Endometrium (tissue), 2 donors: Measurements from ENCODE around the gene DCC.

Experiments used
- FAIRE-seq: peaks from 2 replicates; lab custom pipeline; 2012; peaks lifted over from hg19 to GRCh38; lab: Jason Lieb, UNC
- donor health status: control.
- donor health status: control.

Gene DCC, protein sequence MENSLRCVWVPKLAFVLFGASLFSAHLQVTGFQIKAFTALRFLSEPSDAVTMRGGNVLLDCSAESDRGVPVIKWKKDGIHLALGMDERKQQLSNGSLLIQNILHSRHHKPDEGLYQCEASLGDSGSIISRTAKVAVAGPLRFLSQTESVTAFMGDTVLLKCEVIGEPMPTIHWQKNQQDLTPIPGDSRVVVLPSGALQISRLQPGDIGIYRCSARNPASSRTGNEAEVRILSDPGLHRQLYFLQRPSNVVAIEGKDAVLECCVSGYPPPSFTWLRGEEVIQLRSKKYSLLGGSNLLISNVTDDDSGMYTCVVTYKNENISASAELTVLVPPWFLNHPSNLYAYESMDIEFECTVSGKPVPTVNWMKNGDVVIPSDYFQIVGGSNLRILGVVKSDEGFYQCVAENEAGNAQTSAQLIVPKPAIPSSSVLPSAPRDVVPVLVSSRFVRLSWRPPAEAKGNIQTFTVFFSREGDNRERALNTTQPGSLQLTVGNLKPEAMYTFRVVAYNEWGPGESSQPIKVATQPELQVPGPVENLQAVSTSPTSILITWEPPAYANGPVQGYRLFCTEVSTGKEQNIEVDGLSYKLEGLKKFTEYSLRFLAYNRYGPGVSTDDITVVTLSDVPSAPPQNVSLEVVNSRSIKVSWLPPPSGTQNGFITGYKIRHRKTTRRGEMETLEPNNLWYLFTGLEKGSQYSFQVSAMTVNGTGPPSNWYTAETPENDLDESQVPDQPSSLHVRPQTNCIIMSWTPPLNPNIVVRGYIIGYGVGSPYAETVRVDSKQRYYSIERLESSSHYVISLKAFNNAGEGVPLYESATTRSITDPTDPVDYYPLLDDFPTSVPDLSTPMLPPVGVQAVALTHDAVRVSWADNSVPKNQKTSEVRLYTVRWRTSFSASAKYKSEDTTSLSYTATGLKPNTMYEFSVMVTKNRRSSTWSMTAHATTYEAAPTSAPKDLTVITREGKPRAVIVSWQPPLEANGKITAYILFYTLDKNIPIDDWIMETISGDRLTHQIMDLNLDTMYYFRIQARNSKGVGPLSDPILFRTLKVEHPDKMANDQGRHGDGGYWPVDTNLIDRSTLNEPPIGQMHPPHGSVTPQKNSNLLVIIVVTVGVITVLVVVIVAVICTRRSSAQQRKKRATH (N-terminal part only)

DNA sequence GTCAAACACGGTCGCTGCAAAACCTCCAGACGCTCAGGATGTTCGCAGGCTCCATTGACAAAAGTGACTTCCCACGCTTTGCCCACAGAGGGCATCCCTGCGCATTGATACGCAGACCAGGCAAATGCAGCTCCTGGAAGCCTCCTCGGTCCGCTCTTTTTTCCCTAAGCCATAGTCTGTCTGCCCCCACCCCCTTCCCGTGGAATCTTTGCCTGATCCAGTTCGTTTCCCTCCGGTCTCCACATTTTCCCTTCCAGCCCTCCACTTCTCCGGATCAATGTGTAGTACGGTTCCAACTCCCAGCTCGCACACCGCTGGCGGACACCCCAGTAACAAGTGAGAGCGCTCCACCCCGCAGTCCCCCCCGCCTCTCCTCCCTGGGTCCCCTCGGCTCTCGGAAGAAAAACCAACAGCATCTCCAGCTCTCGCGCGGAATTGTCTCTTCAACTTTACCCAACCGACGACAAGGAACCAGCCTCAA lies at the start of gene DCC:
Gene DCC (plus strand): TSS at position 307 of the 481 bp plus-strand sequence. CDS start 591 bp downstream, outside the sequence.
- FAIRE-seq: no peak

DNA sequence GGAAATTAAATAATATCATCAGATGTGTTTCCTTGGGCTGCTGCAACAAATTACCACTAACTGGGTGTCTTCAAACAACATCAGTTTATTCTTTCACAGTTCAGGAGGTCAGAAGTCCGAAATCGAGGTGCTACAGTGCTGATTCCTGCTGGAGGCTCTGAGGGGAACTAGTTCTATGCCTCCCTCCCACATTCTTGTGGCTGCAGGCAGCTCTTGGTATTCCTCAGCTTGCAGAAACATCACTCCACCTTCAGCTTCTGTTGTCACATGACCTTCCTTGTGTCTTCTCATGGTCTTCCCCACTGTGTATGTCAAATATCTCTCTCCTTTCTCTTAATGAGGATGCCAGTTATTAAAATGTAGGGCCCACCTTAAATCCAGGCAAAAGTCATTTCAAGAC lies 29.3 kb upstream of the DCC start:
- no peak for FAIRE-seq

DNA sequence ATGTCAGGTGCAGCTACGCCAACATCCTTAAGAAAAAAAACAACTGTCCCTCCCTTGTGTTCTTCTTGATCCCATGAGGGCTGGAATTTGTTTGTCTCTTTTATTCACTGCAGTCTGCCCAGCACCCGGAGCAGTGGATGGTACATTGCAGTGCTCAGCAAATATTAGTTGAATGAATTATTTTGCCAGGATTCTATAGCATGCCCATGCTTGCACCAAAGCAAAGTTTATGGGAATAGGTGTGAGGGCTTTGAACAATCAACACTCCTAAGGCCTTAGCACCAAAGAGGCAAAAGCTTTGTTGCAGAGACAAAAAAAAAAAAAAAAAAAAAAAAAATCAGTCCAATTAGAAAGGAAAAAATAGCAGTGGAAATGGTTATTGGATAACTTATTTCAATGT lies 28.7 kb upstream of the DCC start:
- FAIRE-seq: no peak

DNA sequence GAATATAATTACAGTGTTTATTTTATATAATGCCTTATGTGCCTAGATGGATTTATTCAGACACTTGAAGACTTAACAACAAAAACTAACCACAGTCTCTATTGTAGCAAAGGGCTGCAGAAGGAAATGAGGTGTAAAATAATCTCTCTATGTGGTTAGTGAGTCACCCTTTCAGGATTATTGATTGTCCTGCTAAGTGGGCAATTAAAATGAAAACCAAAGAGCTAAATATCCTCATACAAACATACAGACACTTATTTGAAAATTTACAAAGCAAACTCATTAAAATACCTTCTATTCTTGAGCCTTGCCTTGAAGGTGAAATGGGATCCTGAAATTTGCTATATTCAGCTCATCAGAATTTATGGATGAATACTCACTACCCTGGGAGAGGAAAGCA lies 27.7 kb upstream of the DCC start:
- FAIRE-seq: no peak

DNA sequence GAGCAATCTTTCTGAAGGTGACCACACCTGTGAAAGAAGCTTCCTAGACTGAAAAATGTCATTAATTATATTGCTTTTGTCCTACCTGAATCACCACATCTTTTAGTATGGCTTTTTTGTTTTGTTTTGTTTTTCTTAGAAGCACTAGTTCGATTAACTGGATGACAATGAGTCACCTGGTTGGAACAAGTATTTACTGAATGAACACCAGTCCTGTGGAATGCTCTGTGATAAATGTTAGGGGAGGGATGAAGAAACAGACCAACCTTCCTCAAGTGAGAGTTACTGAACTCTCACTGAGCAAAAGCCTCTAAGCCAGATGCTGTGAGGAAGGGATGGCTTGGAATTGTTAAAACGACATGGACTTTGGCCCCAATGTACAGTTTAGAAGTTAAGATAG lies 26.8 kb upstream of the DCC start:
- FAIRE-seq: no peak

DNA sequence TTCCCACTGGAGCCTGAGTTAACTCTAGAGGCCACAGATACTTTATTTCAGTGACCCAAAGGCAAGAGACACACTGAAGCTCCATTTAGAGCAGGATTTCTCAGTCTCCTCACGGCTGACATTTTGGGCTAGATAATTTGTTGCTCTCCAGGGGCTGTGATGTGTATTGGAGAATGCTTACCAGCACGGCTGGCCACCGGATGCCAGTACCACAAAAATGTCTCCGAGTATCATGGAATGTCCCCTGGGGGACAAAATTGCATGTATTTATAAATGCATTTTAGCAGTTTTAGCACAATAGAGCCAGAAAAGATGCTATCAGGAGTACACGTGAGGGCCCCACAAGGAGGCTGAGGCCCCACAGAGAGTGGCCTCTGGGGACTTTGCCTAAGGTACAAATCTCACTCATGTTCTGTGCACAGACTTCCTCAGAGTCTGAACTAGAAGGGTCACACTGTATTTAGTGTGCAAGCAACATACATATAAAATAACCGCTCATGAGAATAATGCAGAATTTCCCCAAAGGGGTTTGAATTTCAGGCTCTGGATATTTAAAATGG lies 20.5 kb upstream of the DCC start:
- no peak for FAIRE-seq

DNA sequence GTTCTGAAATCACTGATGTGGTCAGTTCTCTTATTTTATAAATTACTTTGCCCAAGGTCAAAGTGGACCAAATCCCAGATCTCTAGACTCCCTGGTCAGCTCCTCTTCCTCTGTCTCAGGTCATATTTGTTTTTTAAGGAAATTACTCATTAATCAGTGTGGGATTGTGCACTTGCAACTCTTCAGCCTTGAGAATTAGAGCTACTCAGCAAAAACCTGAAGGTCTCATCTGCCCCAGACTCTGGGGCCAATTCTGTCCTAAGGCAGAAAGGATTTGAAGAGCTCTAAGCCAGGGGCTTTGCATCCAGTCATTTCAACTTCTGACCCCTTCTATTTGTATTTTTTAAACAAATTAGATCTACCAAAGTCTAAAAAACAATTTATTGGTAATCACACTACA lies 17.7 kb upstream of the DCC start:
- no peak for FAIRE-seq

DNA sequence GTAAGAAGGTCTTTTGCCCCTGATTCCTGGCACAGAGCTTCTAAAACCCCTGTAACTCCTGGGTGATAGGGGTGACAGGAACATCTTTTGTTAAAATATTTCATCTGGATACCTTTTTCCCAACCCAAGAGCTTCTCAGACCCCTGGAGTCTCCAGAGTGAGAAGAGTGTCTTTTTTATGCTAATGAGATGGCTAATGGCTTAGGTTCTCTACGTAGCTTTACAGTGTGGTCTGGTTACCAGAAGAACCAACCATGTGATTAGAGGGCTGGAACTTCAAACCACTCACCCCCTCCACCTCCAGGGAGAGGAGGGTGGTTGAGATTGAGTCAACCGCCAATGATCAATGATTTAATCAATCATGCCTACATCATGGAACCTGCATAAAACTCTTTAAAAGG lies 16.2 kb upstream of the DCC start:
- no peak for FAIRE-seq

DNA sequence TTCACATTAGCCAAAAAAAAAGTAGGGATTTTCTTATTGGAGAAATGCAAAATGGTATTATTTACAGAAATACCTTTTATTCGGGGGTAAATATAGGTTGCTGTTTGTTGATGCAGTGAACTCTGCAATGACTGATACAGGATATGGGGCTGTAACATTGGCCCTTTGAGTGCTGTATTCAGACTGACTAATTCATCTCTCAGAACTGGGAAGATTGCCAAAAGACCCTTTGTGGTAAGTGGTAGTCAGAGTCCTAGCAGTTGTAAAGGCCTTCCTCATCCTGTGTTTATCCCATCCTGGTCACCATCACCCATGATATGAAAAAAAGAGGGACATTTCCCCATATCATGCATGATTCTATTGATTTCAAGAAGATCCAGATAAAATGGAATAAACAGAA lies 14.0 kb upstream of the DCC start:
- FAIRE-seq: no peak

DNA sequence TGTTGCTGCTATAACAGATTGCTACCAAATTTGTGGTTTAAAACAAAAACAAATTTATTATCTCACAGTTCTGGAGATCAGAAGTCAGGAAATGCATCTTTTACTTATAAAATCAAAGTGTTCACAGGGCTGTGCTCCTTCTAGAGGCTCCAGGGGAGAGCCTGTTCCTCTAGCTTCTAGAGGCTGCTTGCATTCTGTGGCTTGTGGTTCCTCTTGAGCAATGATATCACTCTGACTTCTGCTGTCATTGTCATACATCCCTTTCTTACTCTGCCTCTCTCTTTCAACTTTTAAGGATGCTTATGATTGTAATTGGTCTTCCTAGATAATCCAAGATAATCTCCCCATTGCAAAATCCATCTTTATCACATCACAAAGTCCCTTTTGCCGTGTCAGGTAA lies 6.1 kb upstream of the DCC start:
- FAIRE-seq: no peak

DNA sequence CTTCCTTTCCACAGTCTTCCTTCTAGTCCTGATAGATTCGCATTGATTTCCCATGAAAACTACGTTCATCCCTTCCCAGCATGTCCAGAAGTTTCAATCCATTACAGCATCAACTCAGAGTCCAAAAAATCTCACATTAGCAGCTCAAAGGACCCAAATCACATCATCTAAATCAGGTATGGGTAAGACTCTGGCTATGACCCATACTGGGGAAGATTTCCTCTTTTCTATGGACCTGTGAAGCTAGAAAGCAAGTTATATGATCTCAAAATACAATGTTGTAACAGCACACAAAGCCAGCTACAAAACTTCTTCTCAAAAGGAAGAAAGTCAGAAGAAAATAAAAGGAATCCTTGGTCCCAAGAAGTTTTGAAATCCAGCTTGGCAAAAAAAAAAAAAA lies 5.7 kb upstream of the DCC start:
- no peak for FAIRE-seq

DNA sequence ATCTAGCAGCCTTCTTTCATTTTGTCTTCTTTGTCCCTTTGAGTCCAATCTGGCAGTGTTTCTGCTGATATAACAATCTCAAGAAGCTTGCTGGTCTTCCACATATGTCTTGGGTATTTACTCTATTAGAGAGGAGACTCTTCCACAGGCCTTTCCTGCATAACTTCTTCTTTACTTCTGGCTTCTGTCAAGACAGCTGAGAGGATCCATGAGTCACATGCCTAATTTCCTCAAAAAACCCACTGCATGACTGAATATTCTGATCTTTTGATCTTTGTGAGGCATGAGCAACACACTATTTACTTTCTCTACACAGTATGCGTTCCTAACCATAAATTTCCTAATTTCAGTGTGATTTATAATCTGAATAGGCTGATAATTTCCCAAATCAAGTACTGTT lies 5.1 kb upstream of the DCC start:
- no peak for FAIRE-seq

DNA sequence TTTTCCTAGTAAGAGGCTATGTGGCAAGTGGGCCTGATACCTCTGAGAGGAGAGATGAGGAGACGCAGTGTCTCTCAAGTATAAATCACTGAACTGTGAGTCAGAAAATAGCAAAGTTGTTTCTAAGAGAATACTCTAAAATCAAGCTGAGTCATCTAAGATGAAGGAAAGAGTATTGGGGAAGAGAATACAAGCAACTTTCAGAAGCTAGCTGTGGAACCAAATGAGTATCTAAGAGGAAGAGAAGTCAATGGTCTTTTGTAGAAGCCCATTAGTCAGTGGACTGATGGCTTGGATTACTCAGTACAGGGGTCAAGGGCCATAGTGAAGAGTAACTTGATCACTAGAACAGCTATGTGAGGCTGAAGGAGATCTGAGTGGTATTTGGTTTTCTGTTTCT lies 2.7 kb upstream of the DCC start:
- FAIRE-seq: no peak

DNA sequence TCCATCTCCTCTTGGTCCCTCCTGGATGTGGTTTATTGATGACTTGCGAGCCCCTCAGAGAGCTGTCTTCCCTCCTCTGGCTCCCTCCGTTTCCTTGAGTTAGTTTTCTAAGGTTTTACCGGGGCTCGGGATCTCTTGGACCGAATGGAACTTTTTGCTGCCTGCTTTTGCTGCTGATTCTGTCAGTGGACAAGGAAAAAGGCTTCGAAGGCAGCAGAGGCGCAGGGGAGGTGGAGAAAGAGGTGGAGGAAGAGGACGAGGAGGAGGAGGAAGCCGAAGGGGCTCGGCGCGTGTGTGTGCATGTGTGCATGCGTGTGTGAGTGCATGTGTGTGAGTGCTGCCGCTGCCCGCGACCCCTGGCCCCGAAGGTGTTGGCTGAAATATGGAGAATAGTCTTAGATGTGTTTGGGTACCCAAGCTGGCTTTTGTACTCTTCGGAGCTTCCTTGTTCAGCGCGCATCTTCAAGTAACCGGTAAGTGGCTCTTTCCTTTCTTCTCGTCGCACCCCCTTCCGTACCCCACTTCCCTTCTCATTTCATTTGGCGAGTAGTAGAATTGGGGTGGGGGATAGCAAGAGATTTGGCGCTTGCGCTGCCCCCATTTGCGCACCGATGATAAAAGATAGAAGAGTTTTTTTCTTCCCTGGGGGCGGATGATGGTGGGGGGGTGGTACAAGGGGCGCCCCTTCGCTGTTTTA lies 557 bp downstream of the DCC start:
- no peak for FAIRE-seq

DNA sequence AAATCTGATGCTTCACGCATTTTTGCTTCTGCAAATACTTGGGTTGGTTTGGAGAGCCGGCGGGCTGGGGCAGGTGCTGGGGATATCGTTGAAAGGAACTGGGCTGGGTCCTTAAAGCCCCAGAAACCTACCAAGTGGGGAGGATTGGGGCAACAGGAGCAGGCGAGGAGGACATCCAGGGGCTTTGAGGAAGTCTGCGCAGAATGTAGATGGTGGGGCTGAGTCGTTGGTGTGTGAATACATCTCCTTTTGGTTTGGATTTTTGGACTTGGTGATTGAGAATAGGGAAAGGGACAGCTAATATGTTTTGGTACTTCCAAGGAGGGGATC lies 1.1 kb downstream of the DCC start:
- FAIRE-seq: no peak

DNA sequence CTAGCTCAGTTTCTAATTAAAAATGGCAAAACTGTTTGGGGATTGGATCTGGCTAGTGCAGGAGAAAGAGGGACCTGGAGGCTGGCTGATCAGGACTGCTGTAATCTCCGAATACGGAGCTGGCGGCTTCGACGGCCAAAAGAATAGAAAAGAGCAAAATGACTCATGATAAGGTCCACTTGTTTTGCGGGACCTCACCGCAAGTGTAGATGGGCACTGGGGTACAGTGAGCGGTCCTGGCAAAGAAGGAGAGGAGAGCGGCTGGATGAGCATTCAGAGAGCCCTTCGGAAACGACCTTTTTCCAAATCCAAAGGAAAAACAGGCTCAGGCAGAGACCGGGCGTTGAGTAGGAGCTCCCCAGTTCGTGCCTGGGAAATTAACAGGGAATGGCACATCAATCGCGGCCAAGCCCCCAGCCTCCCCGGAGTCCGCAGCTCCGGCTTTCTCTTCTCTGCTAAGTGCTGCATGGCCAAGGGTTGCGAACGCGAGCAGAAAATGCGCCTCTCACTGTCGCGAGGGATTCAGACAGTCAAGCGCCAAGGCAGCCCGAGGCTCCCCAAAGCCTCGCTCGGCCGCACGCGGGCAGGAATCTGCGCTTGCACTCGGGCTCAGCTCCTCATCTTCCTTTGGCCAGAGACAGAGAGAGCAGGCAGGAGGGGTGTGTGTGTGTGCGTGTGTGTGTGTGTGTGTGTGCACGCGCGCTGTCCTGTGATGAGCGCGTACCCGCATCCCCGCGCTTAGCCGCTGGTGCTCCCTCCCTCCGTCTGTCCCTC lies 1.8 kb downstream of the DCC start:
- FAIRE-seq: no peak

DNA sequence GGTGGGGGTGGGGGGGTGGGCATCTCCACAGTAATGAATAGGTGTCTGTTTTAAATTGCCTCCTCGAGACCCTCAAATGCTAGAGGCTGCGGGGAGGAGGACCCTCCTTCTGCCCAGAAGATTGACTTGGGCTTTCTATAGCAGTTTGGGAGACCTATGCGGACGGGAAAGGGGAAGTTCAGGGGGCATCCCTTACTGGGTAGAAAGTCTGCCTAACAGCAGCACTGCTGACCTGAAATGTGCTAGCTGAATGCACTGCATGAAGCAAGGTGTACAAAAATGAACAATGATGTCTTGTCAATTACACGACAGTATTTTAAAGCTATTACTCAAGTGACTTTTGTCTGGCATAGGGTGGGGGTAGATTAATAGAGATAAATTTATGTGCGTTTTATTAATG lies 2.5 kb downstream of the DCC start:
- FAIRE-seq: no peak

DNA sequence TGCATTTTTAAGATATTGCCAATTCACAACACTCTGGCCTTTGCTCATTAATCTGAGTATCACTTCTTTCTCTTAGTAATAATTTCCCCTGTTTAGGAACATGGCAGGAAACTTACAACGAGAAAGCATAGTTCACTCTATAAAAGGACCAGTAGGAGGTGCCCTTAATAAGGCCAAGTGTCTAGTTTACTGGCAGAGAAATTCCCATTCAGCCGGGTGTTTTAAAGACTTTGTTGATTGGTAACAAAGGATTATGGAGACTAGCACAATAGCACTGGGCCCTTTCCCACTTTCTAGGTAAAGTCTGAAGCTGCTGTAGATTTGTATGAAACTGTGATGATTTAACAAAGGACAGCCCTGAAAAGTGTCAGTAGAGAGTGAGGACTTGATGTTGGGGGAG lies 3.1 kb downstream of the DCC start:
- FAIRE-seq: no peak

DNA sequence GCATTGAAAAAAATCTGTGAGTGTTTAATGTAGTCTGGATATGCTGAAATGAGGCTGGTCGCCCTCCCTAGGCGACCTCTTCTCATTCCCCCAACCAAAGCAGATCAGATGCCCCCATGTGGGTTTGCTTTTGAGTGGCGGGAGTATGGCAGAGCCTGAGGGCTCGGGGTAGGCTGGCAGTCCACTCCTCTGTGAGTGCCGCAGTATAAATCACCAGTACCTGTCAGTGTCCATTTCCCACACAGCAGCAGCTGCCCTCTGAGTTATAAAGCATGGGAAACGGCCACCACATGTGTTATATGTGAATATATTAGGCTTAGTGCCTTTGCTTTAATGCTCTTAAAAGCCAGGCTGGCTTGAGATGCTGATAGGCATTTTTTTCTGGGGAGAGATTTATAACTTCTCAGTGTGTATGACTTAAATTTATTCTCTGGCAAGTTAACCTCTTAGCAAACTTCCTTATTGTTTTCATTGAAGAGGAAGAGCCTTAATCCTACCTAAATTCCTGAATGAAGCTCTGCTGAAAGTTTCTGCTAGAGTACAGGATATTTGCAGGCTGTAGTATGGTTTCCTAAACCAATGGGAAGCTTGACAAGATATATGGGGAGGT lies 3.8 kb downstream of the DCC start:
- no peak for FAIRE-seq

DNA sequence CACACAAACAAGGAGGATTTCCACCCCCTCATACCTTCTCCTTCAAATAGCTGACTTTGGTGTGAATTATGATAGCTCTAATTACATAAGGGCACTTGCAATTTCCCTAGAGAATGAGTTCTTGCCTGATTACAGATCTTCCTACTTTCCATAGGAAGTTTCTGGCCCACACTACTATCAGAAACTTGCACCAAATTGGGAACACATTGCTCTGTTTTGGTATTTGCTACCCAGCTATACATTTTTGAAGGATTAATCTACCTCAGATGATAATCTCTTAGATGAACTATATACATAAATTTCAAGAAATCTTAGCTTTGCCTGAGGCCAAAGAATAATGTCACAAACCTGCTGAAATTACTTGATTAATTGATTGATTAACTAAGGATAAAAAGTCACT lies 4.9 kb downstream of the DCC start:
- FAIRE-seq: no peak

DNA sequence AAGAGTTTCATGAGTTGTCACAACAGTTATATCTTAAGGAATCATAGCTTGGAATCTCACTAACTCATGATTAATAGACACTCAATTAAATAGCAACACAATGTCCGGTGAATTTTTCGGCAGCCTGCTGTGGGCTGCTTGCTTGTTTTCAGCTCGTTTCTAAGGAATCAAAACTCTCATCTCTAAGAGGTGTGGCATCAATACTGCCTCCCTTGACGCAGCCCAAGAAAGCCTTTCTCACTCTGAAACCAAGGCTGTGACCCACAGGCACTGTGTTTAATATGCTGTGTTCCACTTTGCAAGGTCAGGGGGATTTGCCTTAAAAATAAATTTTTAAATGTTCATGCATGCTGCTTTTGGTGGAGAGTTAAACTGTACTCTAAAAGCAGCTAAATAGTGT lies 5.4 kb downstream of the DCC start:
- FAIRE-seq: no peak
